Progenitor cell of endocrine pancreas (in vitro differentiated cells): ENCODE results near the gene ZNF398. TPM values are rescaled to one million over a fixed set of nuclear protein-coding genes. Genes with fewer than 3 reads are reported as not detected.

Experiments used
- DNase-seq: peaks from one replicate; pipeline ENCODE4 v3.0.0; 2021; ENCODE audit warnings: low spot score; ENCODE audit not compliant: unreplicated experiment
- H3K27ac Mint-ChIP-seq: 2 replicates; pipeline ENCODE4 v1.8.0; 2021; ENCODE audit warnings: mild to moderate bottlenecking, moderate library complexity, mixed read lengths
- H3K27me3 Mint-ChIP-seq: 2 replicates; pipeline ENCODE4 v1.8.0; 2021; ENCODE audit warnings: mixed read lengths
- H3K36me3 Mint-ChIP-seq: 2 replicates; pipeline ENCODE4 v1.8.0; 2022; ENCODE audit warnings: mixed read lengths; ENCODE audit not compliant: insufficient read depth
- H3K4me1 Mint-ChIP-seq: 2 replicates; pipeline ENCODE4 v1.8.0; 2021; ENCODE audit warnings: low read depth, mixed read lengths
- H3K4me3 Mint-ChIP-seq: 2 replicates; pipeline ENCODE4 v1.8.0; 2021; ENCODE audit warnings: low read depth, mild to moderate bottlenecking, moderate library complexity, mixed read lengths
- H3K9me3 Mint-ChIP-seq: 2 replicates; pipeline ENCODE4 v1.8.0; 2021; ENCODE audit warnings: low read depth, mixed read lengths
- total RNA-seq: library from RNA; stranded (reverse); gene quantifications from 2 replicates; pipeline ENCODE4 v1.2.1, GENCODE V29; 2021
- TF ChIP-seq, protein P1 (sequence below): fragments of 200-600 bp; sonication (generic); IDR thresholded peaks from one replicate; pipeline ENCODE4 v1.5.0; 2021; ENCODE audit warnings: antibody characterized with exemption, mild to moderate bottlenecking; ENCODE audit not compliant: unreplicated experiment

Gene ZNF398
- total RNA-seq, 1 donor from 2014 or later, result 17.5 TPM

DNA sequence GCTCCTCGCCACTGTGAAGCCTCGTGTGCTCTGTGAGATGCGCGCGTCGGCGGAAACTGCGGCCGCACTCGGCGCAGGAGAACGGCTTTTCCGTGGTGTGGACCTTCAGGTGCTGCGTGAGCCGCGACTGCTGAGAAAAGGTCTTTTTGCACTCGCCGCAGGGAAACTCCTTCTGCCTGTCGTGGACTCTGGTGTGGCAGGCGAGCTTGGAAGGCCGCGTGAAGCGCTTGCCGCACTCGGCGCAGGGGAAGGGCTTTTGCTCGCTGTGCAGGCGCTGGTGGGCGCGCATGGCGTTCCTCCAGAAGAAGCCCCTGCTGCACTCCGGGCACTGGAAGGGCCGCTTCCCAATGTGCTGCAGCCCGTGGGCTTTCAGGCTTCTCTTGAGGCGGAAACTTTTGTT is 43.0 kb upstream of the ZNF398 start:
- peaks cover 5% of the 10 kb centered on the region for H3K36me3 Mint-ChIP-seq

DNA sequence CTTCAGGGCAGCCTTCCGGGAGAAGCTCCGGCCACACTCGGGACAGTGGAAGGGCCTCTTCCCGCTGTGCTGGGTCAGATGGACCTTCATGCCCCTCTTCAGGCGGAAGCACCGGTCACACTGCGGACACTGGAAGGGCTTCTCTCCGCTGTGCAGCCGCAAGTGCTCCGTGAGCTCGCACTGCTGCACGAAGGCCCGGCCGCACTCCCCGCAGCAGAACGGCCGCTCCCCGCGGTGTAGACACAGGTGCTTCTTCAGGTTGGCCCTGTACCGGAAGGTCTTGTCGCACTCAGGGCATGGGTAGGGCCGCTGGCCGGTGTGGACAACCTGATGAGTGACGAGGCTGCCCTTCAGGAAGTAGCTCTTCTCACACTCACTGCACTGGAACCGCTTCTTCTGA is 42.5 kb upstream of the ZNF398 start:
- peaks cover 5% of the 10 kb centered on the region for H3K36me3 Mint-ChIP-seq
- no peaks in the 10 kb centered on the region for H3K27me3 Mint-ChIP-seq
- no peaks in the 10 kb centered on the region for H3K4me1 Mint-ChIP-seq
- H3K9me3 Mint-ChIP-seq, result no peaks in the 10 kb centered on the region
- H3K27ac Mint-ChIP-seq, result no peak overlapping the region
- H3K4me3 Mint-ChIP-seq, result no peak overlapping the region
- TF ChIP-seq, protein P1, sequence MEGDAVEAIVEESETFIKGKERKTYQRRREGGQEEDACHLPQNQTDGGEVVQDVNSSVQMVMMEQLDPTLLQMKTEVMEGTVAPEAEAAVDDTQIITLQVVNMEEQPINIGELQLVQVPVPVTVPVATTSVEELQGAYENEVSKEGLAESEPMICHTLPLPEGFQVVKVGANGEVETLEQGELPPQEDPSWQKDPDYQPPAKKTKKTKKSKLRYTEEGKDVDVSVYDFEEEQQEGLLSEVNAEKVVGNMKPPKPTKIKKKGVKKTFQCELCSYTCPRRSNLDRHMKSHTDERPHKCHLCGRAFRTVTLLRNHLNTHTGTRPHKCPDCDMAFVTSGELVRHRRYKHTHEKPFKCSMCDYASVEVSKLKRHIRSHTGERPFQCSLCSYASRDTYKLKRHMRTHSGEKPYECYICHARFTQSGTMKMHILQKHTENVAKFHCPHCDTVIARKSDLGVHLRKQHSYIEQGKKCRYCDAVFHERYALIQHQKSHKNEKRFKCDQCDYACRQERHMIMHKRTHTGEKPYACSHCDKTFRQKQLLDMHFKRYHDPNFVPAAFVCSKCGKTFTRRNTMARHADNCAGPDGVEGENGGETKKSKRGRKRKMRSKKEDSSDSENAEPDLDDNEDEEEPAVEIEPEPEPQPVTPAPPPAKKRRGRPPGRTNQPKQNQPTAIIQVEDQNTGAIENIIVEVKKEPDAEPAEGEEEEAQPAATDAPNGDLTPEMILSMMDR, result no peak
- no peak for DNase-seq

More for the DNA sequence above, 43.0 kb upstream of the ZNF398 start:
- no peaks in the 10 kb centered on the region for H3K4me1 Mint-ChIP-seq
- no peak overlapping the region for H3K4me3 Mint-ChIP-seq
- H3K27me3 Mint-ChIP-seq, result no peaks in the 10 kb centered on the region
- H3K27ac Mint-ChIP-seq, result no peak overlapping the region
- TF ChIP-seq, protein P1, result no peak
- no peak for DNase-seq
- H3K9me3 Mint-ChIP-seq, result no peaks in the 10 kb centered on the region

DNA sequence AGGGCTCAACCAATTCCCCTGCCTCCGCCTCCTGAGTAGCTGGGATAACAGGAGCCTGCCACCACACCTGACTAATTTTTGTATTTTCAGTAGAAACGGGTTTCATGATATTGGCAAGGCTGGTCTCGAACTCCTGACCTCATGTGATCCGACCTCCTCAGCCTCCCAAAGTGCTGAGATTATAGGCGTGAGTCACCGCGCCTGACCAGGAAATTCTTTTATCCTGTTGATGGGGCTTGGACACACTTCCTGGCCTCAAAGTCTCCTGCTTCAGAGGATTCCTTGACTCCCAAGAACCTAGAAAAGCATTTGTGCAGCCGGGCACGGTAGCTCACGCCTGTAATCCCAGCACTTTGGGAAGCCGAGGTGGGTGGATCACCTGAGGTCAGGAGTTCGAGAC is 37.3 kb upstream of the ZNF398 start:
- DNase-seq, result no peak
- Mint-ChIP-seq H3K4me3 (no peak overlapping the region), H3K36me3 (peaks cover 8% of the 10 kb centered on the region), H3K9me3 (no peaks in the 10 kb centered on the region), H3K4me1 (no peaks in the 10 kb centered on the region), H3K27ac (no peak overlapping the region), H3K27me3 (no peaks in the 10 kb centered on the region)
- TF ChIP-seq, protein P1, result no peak

DNA sequence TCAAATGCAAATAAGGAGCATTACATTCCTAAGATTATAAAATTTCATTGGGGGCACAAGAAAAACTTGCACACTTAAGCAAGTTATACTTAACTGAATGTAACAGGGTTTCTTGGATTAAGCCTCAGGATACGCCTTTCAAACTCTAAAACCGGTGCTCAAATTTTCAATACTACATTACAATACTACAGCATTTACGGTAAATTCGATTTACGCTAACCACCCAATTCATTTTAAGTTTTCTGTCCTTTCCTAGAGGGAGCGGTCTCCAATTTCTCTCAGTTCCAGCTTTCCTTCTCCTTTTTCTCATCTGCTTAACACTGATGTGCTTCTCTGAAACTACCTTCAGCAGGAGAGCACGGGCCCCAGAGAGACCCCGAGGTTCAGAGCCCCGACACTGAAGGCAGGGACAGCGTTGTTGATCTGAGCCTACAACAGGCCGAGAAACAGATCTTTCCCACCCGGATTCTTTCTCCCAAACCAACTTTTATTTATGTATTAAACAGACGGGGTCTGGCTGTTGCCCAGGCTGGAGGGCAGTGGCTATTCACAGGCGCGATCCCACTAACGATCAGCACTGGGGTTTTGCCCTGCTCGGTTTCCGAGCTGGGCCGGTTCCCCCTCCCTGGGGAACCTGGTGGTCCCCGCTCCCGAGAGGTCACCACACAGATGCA is 21.9 kb upstream of the ZNF398 start:
- Mint-ChIP-seq H3K27ac (peak overlapping the region; percentile 99), H3K4me1 (peaks cover 17% of the 10 kb centered on the region), H3K27me3 (no peaks in the 10 kb centered on the region), H3K36me3 (peaks cover 2% of the 10 kb centered on the region), H3K9me3 (no peaks in the 10 kb centered on the region), H3K4me3 (peak overlapping the region; percentile 99)
- TF ChIP-seq, protein P1, result no peak
- no peak for DNase-seq

DNA sequence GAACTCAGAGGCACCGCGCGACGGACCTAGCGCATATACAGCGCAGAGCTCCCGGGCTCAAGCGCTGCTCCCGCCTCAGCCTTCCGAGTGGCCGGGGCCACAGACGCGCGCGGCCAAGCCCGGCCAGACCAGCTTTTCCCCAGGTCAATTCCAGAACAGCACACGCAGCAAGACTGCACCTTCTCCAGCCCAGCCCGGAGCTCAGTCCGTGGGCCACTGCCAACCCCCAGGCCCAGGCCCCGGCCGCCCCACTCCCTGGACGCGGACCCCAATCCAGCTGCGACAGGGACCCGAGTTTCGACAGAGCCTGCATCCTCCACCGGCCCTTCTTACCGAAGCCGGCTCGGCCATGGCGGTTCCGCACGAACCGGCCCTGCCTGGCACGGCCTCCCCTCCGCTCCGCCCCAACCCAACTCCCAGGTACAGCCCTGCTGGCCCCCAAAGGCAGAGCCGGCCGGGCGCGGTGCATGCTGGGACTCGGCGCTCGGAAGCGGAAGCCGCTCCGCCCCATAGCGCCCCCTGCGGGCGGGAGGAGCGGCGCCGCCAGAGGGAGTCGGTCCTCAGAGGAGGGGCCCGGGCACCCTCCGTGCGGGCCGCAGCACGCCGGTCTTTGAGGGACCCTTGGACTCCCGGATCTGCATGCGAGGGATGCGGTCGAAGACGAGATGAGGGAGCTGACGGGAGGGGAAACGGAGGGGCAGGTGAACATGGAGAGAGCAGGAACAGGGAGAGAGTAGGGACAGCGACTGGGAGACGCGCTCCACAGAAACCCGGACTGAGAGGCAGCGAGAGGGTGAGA is 21.2 kb upstream of the ZNF398 start, which contains the start of gene ZNF425:
Gene ZNF425, minus strand, starts transcription at position 462 of the 799 bp plus-strand sequence. Its CDS starts 111 bp downstream, at position 351.
- TF ChIP-seq, protein P1, result peak; percentile 95
- Mint-ChIP-seq H3K4me1 (peaks cover 17% of the 10 kb centered on the region), H3K27ac (peak within 1 kb of the TSS; percentile 99), H3K27me3 (no peaks in the 10 kb centered on the region), H3K36me3 (peaks cover 9% of the 10 kb centered on the region), H3K4me3 (peak within 1 kb of the TSS; percentile 99), H3K9me3 (peaks cover 6% of the 10 kb centered on the region)
- peak; percentile 95 for DNase-seq
